RPMI8226 (cell line): ENCODE results near the gene ACTL10.
A peak's percentile ranks its signal among the peaks of the same experiment; 100 is the strongest.
"Not testable (repeated sequence)": the region's sequence is repeated elsewhere in the genome, so short reads cannot be mapped to it uniquely, and the experiment has no call there.

Experiments used
- DNase-seq: peaks from one replicate; pipeline ENCODE4 v3.0.0-alpha.2; 2015

Gene ACTL10

DNA sequence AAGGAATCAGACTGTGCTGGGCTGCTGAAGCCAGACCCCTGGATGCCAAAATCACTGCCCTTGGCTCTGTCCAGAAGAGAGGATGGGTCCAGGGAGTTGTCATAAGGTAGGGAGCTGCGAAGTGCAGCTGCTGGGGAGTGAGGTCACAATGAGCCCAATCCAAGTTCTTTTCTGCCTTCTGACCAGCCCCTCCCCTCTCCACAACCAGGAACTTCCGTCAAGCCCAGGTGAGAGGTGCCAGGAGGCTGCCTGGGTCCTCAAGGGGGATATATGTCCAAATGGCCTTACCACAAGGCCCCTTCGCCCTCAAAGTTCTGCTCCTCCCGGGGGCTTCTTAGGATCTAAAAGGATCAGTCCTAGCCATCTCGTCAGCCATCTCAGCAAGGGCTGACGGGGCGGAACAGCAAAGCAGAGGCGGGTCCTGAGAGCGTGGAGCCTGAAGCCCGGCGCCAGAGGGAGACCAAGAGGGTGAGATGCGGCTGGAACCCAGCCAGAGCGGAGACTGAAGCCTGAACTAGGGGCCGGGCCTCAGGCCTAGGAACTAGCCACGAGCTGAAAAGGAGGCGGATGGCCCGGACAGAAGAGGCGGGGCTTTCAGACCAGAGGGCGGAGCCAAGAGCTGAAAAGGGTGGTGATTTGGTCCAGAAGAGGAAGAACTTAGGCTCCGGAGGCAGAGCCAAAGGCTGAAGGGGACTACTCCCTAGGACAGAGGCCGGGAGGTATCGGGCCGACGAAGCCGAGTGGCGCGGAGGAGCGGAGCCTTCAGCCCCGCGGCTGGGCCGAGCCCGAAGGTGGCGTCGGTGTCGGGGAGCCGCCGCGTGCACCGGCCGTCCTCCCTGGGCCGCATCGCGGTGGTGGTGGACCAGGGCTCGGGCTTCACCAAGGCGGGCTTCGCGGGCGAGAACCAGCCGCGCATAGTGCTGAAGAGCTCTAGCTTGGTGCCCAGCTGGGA lies at the start of gene ACTL10:
Gene ACTL10 (plus strand): TSS at position 651 of the 952 bp plus-strand sequence. CDS start 555 bp downstream, outside the sequence.
- peak; percentile 100 for DNase-seq

DNA sequence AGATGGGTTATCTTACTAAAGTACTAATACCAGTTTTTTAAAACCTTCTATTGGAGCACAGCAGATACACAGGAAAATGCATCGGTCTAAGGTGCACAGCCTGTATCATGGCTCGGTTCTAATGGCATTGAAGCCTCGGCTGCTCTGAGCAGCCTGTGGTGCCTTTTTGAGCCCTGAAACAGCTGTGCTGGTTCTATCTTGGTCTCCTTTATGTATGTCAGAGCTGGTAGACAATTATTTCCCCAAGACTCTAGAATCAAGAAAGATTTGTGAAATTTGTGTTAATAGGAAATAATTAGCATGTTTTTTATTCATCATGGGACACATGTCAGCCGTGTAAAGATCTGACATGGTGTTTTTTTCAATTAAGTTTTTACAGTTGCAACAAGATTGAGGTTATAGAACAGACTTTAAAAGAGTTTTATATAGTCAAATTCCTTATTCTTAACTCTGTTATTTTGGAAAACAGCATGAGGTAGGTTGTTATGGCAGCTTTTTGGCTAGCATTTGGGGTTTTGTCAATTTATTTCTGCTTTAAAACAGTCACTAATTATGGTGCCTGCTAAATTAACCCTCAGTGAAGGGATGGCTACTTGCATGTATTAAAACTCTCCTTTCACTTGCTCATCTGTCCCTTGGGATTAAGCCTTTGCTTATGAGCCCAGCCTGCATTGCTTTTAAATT lies 44.9 kb upstream of the ACTL10 start:
- no peak for DNase-seq

DNA sequence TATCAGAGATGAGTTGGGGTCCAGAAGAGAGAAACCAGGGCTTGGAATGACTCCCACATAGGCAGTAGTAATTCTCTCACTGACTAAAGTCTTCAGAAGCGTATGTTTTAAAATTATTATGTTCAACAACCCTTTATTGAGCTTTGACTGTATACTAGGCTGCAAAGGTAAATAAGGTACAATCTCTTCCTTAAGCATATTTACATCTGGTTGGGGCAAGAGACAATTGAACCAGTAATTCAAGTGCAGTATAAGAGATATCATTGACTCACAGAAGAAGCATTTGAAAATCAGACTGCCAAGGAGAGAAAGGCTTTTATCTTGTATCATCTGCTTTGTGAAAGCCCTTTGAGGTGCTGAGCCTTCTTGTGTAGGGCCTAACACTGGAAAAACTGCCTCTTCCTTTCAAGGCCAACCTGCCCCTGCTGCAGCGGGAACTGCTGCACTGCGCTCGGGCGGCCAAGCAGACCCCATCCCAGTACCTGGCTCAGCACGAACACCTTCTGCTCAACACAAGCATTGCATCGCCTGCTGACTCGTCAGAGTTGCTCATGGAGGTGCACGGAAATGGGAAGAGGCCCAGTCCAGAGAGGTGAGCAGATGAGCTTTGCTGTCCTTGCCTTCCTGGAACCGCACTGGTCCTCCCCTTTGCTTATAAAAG lies 43.9 kb upstream of the ACTL10 start:
- DNase-seq, result no peak

DNA sequence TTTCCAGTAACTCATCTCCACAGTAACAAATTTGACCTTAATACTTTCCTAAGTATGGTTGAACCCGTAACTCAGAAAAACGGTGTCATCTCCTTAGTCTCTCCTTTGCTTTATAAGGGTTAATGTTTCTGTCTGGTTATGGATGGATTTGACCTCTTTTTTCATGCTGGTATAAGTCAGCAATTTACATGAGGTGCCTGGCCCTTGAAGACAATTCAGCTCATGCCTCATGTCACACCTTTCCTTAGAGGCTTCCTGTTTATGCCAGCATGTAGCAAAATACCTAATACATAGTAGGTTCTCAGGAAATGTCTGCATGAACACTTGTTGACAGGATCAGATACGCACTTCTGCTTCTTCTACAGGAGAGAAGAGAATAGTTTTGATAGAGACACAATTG lies 42.3 kb upstream of the ACTL10 start:
- no peak for DNase-seq

DNA sequence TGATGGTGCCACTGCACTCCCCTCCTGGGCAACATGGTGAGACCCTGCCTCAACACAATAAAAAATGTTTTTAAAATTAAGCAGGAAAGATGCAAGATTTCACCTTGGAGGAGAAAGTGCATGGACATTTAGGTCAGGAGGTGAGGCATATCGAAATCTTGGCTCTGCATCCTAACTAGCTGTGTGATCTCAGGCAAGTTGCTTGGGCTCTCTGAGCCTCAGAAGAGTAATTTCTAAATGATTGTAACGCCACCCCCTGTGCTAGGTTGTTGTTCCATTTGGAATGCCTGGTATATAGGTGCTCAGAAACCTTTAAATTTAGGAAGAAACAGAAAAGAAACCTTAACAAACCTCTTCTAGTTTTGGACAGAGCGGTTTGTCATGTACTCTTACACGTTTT lies 40.6 kb upstream of the ACTL10 start:
- no peak for DNase-seq

DNA sequence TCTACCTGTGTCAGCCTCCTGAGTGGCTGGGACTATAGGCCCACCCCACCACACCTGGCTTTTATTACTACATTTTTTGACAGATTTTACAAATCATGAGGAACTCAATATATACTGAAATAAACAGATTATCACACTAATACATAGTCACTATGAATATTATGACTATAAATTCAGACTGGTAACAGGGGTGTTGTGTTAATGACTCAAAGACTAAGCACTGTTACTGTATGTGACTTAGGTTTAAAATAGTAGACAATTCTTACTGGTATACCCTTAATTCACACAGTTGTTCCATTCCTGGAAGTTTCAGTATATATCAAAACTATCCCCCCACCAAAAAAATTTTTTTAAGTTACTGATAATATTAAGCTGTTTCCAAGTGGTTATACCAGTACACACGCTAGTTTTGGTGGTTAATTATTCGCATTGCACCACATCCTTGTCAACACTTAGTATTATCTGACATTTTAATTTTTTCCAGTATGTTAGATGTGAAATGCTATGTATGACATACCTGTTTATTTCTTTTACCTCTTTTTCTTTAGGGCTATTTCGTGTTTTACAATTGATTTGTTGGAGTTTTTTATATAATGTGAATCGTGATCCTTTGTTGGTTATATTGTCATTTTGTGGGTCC lies 39.0 kb upstream of the ACTL10 start:
- no peak for DNase-seq

DNA sequence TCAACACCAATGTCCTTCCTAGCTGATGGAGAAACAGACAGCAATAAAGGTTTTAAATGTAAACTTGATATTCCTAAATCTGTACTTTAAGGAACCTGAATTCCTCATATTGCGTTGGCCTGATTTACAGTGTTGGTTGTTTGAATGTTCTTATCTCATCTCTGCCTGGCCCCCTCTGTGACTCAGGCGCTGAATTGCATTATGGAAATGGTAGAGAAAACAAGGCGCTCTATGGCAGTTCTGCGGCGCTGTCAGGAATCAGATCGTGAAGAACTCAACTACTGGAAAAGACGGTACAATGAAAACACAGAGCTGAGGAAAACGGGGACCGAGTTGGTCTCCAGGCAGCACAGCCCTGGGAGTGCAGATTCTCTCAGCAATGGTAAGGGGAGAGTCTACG lies 37.2 kb upstream of the ACTL10 start:
- DNase-seq, result no peak

DNA sequence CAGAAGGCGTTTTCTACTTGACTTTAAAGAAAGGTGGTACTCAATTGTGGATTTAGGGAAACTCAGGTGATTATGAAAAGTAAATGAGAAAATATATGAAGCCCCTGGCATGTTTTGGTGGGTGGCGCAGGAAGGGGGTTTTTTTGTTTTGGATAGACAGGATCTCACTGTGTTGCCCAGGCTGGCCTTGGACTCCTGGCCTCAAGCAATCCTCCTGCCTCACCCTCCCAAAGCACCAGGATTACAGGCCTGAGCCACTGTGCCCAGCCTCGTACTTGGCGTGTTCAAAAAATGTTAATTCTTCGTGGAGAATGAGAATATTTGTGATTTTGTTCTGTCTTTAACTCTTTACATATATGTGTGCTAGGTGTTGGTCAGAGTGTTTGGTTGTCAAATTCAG lies 36.8 kb upstream of the ACTL10 start:
- no peak for DNase-seq

DNA sequence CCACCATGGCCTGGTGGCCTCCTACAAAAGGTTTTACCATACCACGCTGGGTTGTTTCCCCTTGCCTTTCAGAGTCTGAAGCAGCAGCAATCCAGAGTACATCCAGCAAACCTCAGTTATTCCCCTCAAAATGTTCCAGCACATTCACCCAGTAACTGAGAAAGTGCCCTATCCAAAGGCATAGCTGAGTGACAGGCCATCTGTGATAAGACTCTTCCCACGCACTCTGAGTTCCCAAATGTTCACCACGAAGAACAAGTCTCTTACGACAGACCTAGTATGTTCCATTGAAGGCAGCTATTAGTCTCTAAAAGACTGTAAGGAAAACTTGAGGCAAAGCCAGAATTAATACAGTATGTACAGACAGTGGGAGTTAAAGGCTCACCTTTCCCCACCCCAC lies 36.2 kb upstream of the ACTL10 start:
- no peak for DNase-seq

DNA sequence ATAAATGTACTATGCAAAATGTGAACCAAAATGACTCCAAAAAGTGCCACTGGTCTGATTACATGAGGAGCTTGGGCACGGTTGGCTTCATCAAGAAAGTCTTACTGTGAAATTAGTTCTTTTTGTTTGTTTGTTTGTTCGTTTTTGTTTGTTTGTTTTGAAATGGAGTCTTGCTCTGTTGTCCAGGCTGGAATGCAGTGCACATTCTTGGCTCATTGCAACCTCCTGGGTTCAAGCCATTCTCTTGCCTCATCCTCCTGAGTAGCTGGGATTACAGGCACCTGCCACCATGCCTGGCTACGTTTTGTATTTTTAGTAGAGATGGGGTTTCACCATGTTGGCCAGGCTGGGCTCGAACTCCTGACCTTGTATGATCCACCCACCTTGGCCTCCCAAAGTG lies 34.8 kb upstream of the ACTL10 start:
- not testable (repeated sequence) for DNase-seq

DNA sequence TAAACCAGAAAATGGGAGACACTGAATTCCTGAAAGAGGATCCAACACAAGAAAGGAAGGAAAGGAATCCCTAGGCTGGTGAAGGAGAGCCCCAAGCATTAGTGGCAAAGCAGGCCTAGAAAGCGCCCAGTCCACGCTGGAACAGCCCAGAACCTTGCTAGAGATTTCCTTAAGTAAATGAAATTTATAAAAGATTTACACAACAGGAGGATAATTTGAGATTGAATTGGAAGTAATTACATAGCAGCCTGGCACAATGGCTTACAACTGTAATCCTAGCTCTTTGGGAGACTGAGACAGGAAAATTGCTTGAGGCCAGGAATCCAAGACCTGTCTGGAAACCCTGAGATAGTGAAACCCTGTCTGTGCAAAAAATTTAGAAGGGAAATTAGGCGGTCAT lies 31.4 kb upstream of the ACTL10 start:
- no peak for DNase-seq

DNA sequence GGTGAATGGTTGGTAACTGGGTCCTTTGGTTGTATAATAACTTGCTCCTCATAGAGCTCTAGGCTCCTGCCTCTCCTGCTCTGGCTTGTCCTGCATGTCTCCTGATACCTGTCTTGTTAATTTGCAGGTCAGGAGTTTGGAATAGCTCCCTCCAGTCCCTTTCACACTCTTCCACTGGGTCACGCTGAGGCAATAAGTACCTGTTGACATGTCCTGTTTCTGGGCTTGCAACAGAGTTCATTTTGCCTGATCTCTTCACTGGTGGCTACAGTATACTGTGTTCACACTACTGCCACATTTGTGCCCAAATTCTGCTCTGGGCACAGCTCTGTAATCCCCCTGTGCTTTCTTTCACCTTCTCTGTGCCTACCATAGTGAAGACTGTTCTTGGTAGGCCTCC lies 30.0 kb upstream of the ACTL10 start:
- no peak for DNase-seq

DNA sequence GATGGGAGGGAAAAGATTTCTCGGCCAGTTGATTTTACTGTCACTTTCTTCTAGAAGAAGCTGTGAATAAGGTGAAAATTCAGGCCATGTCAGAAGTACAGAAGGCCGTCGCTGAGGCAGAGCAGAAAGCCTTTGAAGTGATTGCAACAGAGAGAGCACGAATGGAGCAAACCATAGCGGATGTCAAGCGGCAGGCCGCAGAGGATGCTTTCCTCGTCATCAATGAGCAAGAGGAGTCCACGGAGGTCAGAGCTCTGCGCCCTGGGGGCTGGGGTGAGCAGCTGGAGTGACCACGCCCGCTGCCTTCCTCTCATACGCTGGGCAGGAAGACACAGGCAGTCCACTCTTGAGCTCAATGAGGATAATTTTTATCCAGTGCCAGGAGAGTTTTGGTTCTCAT lies 26.5 kb upstream of the ACTL10 start:
- no peak for DNase-seq

DNA sequence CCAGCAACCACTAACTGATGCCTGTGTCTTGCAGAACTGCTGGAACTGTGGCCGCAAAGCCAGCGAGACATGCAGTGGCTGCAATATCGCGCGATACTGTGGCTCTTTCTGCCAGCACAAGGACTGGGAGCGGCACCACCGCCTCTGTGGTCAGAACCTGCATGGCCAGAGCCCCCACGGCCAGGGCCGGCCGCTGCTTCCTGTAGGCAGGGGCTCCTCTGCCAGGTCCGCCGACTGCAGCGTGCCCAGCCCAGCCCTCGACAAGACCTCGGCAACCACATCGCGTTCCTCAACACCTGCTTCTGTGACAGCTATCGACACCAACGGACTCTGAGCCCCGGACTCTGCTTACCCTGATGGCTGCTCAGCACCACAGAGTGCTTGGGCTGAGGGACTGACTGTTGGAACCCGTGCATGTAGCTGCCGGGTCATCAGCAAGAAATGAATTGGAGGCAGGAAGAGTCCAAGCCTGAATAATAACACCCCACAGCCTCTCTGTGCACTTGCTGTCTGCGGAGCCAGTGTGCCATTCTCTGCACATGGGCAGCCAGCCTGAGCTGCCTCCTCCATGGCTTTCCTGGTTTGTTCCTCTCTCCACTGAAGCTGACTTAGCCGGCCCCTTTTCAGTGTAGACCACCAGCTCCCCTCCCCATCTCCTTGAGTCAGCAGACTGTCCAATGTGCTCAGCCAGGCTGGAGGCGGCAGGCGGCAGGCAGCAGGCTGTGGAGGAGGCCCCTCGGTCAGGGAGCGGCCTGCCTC lies 22.3 kb upstream of the ACTL10 start:
- no peak for DNase-seq

DNA sequence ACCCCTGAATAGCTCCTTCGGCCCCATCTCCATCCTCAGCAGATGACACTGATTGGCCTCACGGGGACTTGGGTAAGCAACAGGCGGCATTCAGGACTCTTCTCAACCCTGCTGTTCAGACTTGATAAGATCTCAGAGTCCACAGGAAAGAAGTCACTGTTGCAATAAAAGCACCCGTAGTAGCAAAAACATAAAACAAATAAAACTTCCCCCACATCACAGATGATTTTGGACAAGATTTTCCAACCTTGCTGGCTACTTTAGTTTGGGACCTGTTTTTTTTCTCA lies 21.7 kb upstream of the ACTL10 start:
- no peak for DNase-seq

DNA sequence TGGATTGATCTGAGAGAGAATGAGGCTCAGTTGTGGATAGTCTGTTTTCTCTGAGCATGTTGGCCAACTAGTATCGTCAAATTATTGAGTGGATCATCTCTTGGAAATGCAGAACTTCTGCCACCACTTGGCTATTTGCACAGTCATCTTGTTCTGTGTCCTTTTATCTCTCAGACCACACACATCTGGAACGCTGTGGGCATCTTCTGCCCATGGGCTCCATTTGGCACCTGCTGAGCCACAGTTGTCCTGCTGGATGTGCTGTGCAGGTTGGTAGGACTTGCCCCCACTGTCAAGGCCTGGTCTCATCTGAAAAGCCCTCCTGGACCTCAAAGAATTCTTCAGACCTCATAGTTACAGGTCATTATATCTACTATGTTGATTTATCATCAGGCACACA lies 21.3 kb upstream of the ACTL10 start:
- no peak for DNase-seq

DNA sequence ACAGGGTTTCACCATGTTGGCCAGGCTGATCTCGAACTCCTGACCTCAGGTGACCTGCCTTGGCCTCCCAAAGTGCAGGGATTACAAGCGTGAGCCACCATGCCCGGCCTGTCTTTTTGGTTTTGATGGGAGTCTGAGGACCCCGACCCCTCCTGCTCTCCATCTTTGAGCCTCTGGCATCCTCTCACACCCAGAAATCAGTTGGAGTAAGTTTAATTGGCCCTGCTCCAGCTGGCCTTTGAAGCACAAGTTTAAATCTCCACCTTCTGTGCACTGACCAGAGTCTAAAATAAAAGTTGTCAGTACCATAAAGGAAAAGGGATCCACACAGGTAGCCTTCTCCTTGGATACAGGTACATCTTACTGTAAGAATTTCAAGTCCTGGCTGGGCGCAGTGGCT lies 20.6 kb upstream of the ACTL10 start:
- no peak for DNase-seq

DNA sequence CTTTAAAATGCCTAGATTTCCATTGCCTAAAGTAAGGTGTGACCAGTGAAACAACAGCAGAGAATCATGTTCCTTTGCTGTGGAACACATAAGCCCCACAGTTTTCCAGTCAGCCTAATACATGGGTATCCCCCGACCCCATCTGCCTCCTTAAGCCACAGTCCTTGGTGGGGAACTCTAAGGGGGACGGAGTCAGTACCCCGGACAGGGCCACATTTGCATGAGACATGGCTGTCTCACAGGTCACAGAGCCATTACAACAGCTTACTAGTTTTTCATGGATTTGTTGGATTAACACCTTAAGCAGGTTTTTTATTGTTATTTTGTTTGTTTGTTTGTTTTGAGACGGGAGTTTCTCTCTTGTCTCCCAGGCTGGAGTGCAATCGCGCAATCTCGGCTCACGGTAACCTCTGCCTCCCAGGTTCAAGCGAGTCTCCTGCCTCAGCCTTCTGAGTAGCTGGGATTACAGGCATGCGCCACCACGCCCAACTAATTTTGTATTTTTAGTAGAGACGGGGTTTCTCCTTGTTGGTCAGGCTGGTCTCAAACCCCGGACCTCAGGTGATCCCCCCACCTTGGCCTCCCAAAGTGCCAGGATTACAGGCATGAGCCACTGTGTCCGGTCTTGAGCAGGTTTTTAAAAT lies 19.7 kb upstream of the ACTL10 start:
- not testable (repeated sequence) for DNase-seq

DNA sequence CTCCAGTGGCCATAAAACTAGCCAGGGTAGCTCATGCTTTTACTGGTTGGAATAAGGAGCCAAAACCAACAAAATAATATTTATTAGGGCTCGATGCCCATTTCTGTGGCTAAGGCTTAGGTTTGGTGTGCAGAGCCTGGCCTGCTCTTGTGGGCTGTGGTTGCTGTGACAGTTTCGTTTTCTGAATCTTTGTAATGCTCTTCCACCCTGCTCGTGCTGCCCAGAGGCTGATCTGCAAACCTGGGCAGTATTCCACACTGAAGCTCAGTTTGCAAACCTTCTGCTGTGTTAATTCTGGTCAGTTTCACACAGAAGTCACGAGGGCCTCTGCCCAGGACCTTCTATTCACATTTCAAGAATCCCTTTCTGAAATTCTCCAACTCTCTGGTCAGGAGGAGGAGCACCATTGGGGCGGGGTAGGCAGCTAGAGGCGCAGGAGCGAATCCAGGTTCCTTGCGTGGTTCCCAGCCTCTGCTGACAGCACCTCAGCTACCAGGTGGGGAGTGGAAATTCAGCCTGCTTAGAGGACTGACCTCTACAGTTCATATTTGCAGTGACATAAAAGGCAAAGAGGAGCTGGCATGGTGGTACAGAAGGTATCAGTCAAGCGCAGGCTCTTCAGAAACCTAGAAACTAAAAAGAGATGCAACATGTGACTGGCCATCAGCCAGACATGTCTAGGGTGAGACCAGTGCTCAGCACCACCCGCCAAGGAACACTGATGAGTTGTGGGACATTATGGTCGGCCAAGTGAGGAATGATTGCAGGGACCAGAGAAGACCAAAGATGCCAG lies 18.9 kb upstream of the ACTL10 start:
- peak; percentile 90 for DNase-seq

DNA sequence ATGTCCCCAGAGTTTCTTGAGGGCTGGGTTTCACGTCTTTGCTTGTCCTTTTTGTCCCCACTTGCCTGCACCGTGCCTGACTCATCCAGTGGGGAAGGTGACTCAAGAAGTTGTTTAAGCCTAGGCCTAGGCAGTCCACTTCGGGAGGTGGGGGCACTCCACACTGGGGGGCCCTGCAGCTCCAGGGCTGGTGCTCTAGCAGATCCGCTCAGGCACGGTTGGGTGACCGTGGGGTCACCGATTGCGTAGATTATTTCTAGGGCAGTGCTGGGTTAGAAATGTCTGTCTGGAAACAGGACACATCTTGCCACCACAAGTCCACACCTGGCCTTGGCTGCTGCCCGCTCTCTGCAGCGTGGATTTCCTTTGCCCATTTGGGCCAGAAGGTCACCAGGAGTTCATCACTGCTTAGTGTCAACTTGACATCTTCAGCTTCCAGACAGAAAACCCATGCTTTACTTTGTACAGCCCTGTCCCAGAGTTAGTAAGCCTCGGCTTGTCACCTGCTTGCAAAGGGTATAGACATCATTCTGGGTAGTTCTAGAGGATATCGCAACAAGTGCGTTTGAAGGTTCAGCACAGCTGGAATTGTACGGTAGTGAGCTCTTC lies 18.2 kb upstream of the ACTL10 start:
- peak; percentile 86 for DNase-seq

DNA sequence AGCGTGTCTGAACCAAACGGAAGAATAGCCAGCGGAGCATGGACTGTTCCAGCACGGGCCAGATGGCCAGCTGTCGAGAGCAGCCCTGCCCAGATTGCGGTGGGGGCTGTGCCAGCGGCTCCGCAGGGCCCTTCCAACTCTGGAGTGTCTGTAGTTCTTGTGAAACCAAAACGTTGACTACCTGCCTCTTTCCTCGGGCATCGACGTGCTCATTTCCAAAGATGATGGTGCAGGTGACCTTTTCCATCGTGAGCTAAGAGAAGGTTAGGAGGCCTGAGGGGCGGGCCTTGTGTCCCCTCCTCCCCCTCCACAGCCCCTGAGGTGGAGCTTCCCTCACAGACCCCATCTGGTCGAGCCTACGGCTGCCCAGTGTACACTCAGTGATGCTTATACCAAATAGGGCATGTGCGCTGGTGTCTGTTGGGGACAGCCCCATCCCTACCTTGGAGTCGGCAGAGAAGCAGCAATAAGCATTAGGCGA lies 17.5 kb upstream of the ACTL10 start:
- no peak for DNase-seq
